Mesendoderm (in vitro differentiated cells): ENCODE measurements around the gene SHISA8.
A peak's percentile ranks its signal among the peaks of the same experiment; 100 is the strongest.

Source experiments
- DNase-seq: peaks from one replicate; pipeline ENCODE4 v3.0.0; 2013
- H2AK5ac ChIP-seq: 2 replicates; pipeline ENCODE4 v1.6.1; 2013; ENCODE audit warnings: low read length, inconsistent platforms
- H2BK120ac ChIP-seq: 2 replicates; pipeline ENCODE4 v1.6.1; 2013; ENCODE audit warnings: low read depth, mild to moderate bottlenecking, low read length, moderate library complexity, mixed read lengths
- H2BK15ac ChIP-seq: replicated peaks from 2 replicates; pipeline ENCODE4 v1.6.1; 2013; ENCODE audit warnings: low read depth, mild to moderate bottlenecking, moderate library complexity
- H2BK5ac ChIP-seq: 2 replicates; pipeline ENCODE4 v1.6.1; 2013; ENCODE audit warnings: low read length, inconsistent platforms
- H3K18ac ChIP-seq: 2 replicates; pipeline ENCODE4 v1.6.1; 2013; ENCODE audit warnings: mild to moderate bottlenecking, low read length, mixed read lengths
- H3K23ac ChIP-seq: one replicate; pipeline ENCODE4 v1.6.1; 2013; ENCODE audit warnings: low read length
- H3K27ac ChIP-seq: 2 replicates; pipeline ENCODE4 v1.5.1; 2013; ENCODE audit warnings: low read depth, mild to moderate bottlenecking, inconsistent platforms, low read length, moderate library complexity
- H3K27me3 ChIP-seq: 2 replicates; pipeline ENCODE4 v1.6.1; 2013; ENCODE audit warnings: low read length, control low read depth, mild to moderate bottlenecking, inconsistent platforms; ENCODE audit not compliant: insufficient read depth, poor library complexity
- H3K36me3 ChIP-seq: 2 replicates; pipeline ENCODE4 v1.6.1; 2013; ENCODE audit warnings: low read length, inconsistent platforms; ENCODE audit not compliant: control insufficient read depth, insufficient read depth
- H3K4ac ChIP-seq: one replicate; pipeline ENCODE4 v1.6.1; 2013; ENCODE audit warnings: low read depth, mild to moderate bottlenecking, low read length, moderate library complexity
- H3K4me1 ChIP-seq: 2 replicates; pipeline ENCODE4 v1.6.1; 2013; ENCODE audit warnings: low read depth, low read length, inconsistent platforms; ENCODE audit not compliant: control insufficient read depth
- H3K4me2 ChIP-seq: 2 replicates; pipeline ENCODE4 v1.6.1; 2013; ENCODE audit warnings: low read length
- H3K4me3 ChIP-seq: 2 replicates; pipeline ENCODE4 v1.5.1; 2013; ENCODE audit warnings: mild to moderate bottlenecking, low read length
- H3K56ac ChIP-seq: one replicate; pipeline ENCODE4 v1.6.1; 2013; ENCODE audit warnings: low read length
- H3K79me1 ChIP-seq: 2 replicates; pipeline ENCODE4 v1.6.1; 2013; ENCODE audit warnings: low read length, inconsistent platforms
- H3K79me2 ChIP-seq: 2 replicates; pipeline ENCODE4 v1.6.1; 2013; ENCODE audit warnings: mild to moderate bottlenecking, low read length; ENCODE audit not compliant: control insufficient read depth, insufficient read depth
- H3K9ac ChIP-seq: 2 replicates; pipeline ENCODE4 v1.6.1; 2013; ENCODE audit warnings: low read length, inconsistent platforms
- H4K5ac ChIP-seq: one replicate; pipeline ENCODE4 v1.6.1; 2013; ENCODE audit warnings: low read length
- H4K8ac ChIP-seq: one replicate; pipeline ENCODE4 v1.6.1; 2013; ENCODE audit warnings: low read depth, mild to moderate bottlenecking, control low read depth, low read length, moderate library complexity
- WGBS: extraction: QIAGEN DNeasy Blood & Tissue Kit; methylation state at CpG from one replicate; pipeline ENCODE4 v1.1.7; 2013; ENCODE audit warnings: low lambda C conversion rate, missing lambda C conversion rate; ENCODE audit not compliant: insufficient coverage; ENCODE audit errors: extremely low coverage; 5-methylcytosine and 5-hydroxymethylcytosine counted together

SHISA8 gene

DNA sequence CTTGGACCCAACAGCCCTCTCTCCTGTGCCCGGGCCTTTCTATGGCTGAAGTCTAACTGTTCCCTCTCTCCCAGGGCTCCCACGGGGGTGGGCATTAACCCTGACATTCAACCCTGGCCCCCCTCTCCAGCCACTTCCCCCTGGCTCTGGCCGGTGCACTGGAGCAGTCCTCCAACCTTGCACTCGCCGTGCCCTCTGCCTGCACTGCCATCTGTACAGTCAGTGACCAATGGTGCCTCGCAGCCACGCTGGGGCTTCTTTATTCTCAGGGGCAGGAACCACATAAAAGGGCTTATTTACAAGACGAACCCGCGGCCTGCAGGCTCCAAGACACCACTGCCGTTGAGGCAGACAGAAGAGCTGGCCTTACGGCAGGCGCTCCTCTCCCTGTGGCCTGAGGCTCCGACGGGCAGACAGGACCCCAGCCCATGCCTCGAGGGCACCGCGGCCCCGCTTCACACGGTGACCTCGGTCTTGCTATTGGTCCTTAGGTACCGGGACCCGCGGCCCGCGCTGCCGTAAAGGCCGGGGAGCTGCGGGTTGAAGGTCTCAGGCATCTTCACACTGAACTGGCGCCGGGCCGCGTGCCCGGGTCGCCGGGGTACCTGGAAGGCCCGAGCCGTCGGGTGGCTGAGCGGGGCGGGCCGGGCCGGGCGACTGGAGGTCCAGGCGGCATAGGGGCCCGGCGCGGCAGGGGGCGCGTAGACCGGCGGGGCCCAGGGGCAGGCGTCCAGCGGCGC, 5.4 kb downstream of the SHISA8 start:
- Histone ChIP-seq H3K4me3 (no peak overlapping the region), H3K23ac (no peak overlapping the region), H4K8ac (no peak overlapping the region), H2BK5ac (no peak overlapping the region), H3K4me2 (no peak overlapping the region), H3K9ac (no peak overlapping the region), H3K18ac (no peak overlapping the region), H3K4me1 (no peaks in the 10 kb centered on the region), H3K4ac (no peak overlapping the region), H3K56ac (peak overlapping the region; percentile 7), H3K27ac (no peak overlapping the region), H4K5ac (no peak overlapping the region), H2AK5ac (no peak overlapping the region), H3K79me2 (no peaks in the 10 kb centered on the region), H3K27me3 (peaks cover 39% of the 10 kb centered on the region), H2BK15ac (no peak overlapping the region), H3K36me3 (peaks cover 2% of the 10 kb centered on the region), H2BK120ac (no peak overlapping the region), H3K79me1 (no peaks in the 10 kb centered on the region)
- no peak for DNase-seq
- no CpG with 5 or more reads among the region's 55 CpGs for WGBS

DNA sequence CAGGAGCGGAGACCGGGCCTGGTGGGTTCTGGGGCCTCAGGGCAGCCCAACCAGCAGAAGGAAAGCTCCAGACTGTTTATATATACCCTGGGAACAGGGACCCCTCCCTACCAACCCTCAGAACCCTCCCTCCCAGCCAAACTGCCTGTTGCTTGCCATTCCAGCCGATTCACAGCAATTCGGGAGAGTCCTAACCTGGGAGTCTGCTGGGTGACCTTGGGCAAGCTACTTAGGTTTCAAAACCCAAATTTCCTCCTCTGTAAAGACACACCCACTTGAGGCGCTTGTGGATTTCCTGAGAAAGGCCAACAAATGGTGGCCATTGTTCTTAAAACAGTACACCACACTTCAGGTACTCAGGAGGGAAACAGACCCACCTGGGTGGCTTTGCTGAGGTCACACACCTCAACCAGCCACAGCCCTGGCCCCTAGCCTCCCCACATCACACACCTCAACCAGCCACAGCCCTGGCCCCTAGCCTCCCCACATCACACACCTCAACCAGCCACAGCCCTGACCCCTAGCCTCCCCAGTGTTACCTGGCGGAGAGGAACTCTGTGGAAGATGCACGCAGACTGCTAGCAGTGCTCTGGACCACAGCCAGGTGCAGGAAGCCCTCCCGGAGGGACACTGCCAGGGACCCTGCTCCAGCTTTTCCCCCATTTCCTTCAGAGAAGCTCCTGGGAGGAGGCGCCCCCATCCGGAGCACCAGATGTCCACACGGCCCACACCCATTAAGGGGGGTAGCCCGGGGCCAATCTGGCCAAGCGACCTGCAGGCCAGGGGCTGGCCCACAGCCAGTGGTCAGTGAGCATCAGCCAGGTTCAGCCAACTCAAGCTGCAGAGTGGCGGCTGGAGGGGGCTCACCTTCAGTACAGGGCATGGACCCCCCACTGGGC, 6.2 kb downstream of the SHISA8 start:
- Histone ChIP-seq H4K8ac (no peak overlapping the region), H3K56ac (no peak overlapping the region), H3K36me3 (peaks cover 3% of the 10 kb centered on the region), H3K27ac (no peak overlapping the region), H2BK15ac (no peak overlapping the region), H4K5ac (no peak overlapping the region), H2AK5ac (no peak overlapping the region), H2BK120ac (no peak overlapping the region), H3K27me3 (peaks cover 32% of the 10 kb centered on the region), H2BK5ac (no peak overlapping the region), H3K18ac (no peak overlapping the region), H3K4me2 (no peak overlapping the region), H3K79me1 (no peaks in the 10 kb centered on the region), H3K4me3 (no peak overlapping the region), H3K79me2 (no peaks in the 10 kb centered on the region), H3K4ac (no peak overlapping the region), H3K4me1 (no peaks in the 10 kb centered on the region), H3K23ac (no peak overlapping the region), H3K9ac (no peak overlapping the region)
- no peak for DNase-seq
- no CpG with 5 or more reads among the region's 14 CpGs for WGBS

DNA sequence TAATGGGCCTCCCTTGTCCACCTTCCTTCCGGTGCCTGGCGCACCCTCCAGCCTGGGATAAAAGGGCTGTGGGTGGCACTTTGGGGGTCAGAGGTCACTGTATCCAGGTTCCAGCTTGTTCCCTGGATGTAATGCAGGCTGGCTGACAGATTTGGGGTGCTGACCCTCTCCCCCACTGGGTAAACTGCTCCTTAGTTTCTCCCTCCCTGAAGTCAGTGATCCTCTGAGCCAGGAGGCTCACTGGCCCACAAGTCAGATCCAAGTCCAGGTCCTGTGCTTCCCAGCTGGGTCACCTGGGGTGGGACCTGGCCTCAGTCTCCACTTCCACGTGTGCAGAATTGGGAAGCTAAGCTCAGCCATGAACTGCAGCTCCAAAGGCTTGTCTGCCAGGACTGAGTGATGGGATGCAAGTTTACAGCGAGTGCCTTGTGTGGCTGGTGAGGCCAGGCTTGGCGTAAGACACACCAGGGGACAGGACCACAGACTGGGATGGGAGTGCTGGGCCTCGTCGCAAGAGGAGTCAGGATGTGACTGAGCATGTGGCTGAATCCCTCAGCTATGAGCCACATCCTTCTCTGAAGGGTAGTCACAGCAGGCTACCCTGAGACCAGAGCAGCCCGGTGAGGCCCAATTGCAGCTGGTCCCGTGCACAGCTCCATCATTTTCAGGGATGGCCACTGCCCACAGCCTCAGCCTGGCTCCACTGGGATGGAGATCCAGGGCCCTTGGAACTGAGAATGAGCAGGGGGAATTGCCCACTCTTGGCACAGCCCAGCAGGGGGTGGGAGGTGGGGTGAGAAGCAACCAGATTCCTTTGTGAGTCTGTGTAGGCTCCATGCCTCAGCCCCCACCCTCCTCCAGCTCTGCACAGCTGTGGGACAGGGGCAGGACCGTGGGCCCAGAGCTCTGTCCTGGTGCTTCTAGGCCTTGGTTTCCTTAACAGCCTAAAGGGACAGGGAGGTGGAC, 7.2 kb downstream of the SHISA8 start:
- Histone ChIP-seq H3K27me3 (peaks cover 23% of the 10 kb centered on the region), H4K8ac (no peak overlapping the region), H3K9ac (no peak overlapping the region), H3K4me1 (no peaks in the 10 kb centered on the region), H3K79me2 (no peaks in the 10 kb centered on the region), H3K18ac (no peak overlapping the region), H3K4me3 (no peak overlapping the region), H3K79me1 (no peaks in the 10 kb centered on the region), H3K4ac (no peak overlapping the region), H3K36me3 (peaks cover 5% of the 10 kb centered on the region), H3K4me2 (no peak overlapping the region), H3K23ac (no peak overlapping the region), H4K5ac (no peak overlapping the region), H2BK5ac (no peak overlapping the region), H3K56ac (no peak overlapping the region), H2AK5ac (no peak overlapping the region), H2BK15ac (no peak overlapping the region), H2BK120ac (no peak overlapping the region), H3K27ac (no peak overlapping the region)
- DNase-seq, result no peak
- WGBS, result no CpG with 5 or more reads among the region's 10 CpGs

DNA sequence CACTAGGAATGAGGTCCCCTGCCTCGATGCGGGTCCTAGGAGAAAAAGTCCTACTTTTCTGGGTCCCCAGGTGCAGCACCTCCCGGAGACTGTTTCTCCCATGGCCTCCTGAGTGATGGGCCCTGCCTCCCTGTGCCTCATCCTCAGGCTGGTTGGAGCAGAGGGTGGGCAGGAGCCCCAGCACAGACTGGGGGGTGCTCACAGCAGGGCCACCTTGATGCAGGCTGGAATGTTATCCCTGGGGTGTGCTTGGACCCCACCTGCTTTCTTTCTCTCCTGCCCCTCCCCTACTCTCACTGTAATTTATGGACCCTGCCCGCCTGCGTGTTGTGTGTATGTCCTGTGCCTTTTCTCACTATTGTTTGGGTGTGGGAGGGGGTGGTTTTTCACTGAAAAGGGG, 8.1 kb downstream of the SHISA8 start:
- Histone ChIP-seq H2BK120ac (no peak overlapping the region), H3K4me2 (no peak overlapping the region), H3K56ac (no peak overlapping the region), H3K27me3 (peaks cover 14% of the 10 kb centered on the region), H4K8ac (no peak overlapping the region), H3K27ac (no peak overlapping the region), H3K4me3 (no peak overlapping the region), H4K5ac (no peak overlapping the region), H3K23ac (no peak overlapping the region), H3K79me1 (no peaks in the 10 kb centered on the region), H2AK5ac (no peak overlapping the region), H2BK5ac (no peak overlapping the region), H3K9ac (no peak overlapping the region), H2BK15ac (no peak overlapping the region), H3K36me3 (peaks cover 10% of the 10 kb centered on the region), H3K79me2 (no peaks in the 10 kb centered on the region), H3K4me1 (no peaks in the 10 kb centered on the region), H3K18ac (no peak overlapping the region), H3K4ac (no peak overlapping the region)
- no peak for DNase-seq
- no CpG with 5 or more reads among the region's 5 CpGs for WGBS

DNA sequence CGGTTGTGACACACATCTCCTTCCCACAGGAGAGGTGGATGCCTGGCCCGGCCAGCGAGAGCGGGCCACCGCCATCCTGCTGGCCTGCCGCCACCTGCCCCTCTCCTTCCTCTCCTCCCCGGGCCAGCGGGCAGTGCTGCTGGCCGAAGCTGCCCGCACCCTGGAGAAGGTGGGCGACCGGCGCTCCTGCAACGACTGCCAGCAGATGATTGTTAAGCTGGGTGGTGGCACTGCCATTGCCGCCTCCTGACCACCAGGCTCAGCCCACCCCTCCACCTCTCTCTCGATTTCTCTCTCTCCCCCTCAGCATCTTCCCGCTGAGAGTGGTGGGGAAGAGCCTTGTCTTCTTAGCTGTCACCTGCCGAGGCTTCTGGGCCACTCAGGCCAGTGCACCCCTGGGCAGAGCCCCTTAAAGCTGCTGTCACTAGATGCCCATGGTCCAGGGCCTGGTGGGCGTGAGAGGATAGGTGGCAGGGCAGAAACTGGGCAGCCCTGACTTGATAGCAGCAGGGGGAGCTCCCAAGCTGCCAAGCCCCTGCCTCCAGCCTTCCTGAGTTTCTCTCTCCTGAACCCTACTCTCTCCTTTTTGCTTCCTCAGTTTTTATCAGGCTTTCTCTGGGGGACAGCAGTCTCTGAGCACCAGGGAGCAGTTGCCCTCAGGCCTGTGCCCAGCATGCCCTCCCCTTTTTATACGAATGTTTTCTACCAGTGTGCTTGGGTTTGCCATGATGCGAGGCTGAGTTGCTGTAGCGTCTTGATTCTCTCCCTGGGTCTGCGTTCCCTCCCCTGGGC, 9.3 kb downstream of the SHISA8 start:
- Histone ChIP-seq H3K56ac (no peak overlapping the region), H3K4me2 (no peak overlapping the region), H2AK5ac (no peak overlapping the region), H2BK15ac (no peak overlapping the region), H3K4me3 (no peak overlapping the region), H3K4me1 (no peaks in the 10 kb centered on the region), H3K4ac (no peak overlapping the region), H2BK5ac (no peak overlapping the region), H4K5ac (no peak overlapping the region), H3K23ac (no peak overlapping the region), H4K8ac (no peak overlapping the region), H3K36me3 (peaks cover 10% of the 10 kb centered on the region), H2BK120ac (no peak overlapping the region), H3K9ac (no peak overlapping the region), H3K27me3 (peaks cover 4% of the 10 kb centered on the region), H3K79me1 (no peaks in the 10 kb centered on the region), H3K18ac (no peak overlapping the region), H3K27ac (no peak overlapping the region), H3K79me2 (no peaks in the 10 kb centered on the region)
- WGBS, result no CpG with 5 or more reads among the region's 23 CpGs
- no peak for DNase-seq
